Measurements from ENCODE around the gene FLT3.
A peak's percentile ranks its signal among the peaks of the same experiment; 100 is the strongest.

Gene FLT3

GRCh38 chr13:28001049-28001448, 99.3 kb downstream of the FLT3 start:
- DNase-seq = no peak

GRCh38 chr13:28000567-28000966, 99.8 kb downstream of the FLT3 start:
- DNase-seq = no peak

GRCh38 chr13:27997904-27998522, 102.4 kb downstream of the FLT3 start:
- DNase-seq = peak; percentile 45

- DNase-seq = no peak
Measured at GRCh38 chr13:27991881-27992280, 108.5 kb downstream of the FLT3 start.

GRCh38 chr13:27988520-27988919, 111.9 kb downstream of the FLT3 start, which contains the start of gene URAD:
Gene URAD, minus strand, starts transcription at chr13:27988693. Its CDS starts 56 bp downstream, at chr13:27988637.
- DNase-seq = no peak

- no peak for DNase-seq
Measured at GRCh38 chr13:27985600-27985999, 114.8 kb downstream of the FLT3 start.

- no peak for DNase-seq
Measured at GRCh38 chr13:27982361-27982760, 118.0 kb downstream of the FLT3 start.

GRCh38 chr13:27981006-27981708, 119.2 kb downstream of the FLT3 start:
- DNase-seq = no peak

- DNase-seq = no peak
Measured at GRCh38 chr13:27980280-27980998, 119.9 kb downstream of the FLT3 start.

GRCh38 chr13:27979765-27980279, 120.6 kb downstream of the FLT3 start:
- no peak for DNase-seq

- DNase-seq = no peak
Measured at GRCh38 chr13:27979001-27979643, 121.3 kb downstream of the FLT3 start.

GRCh38 chr13:27978301-27978968, 121.9 kb downstream of the FLT3 start:
- DNase-seq = no peak

- DNase-seq = no peak
Measured at GRCh38 chr13:27977476-27978300, 122.7 kb downstream of the FLT3 start.

- no peak for DNase-seq
Measured at GRCh38 chr13:27976362-27977091, 123.8 kb downstream of the FLT3 start.

- DNase-seq = no peak
Measured at GRCh38 chr13:27975564-27976361, 124.6 kb downstream of the FLT3 start.

GRCh38 chr13:27973961-27974662, 126.3 kb downstream of the FLT3 start:
- no peak for DNase-seq

GRCh38 chr13:27973291-27973690, 127.1 kb downstream of the FLT3 start:
- no peak for DNase-seq

- no peak for DNase-seq
Measured at GRCh38 chr13:27972478-27972820, 127.9 kb downstream of the FLT3 start.

GRCh38 chr13:27971776-27972477, 128.4 kb downstream of the FLT3 start:
- DNase-seq = no peak
